H54 (cell line): ENCODE results near the gene PKD2L1.
"Not testable (repeated sequence)": the region's sequence is repeated elsewhere in the genome, so short reads cannot be mapped to it uniquely, and the experiment has no call there.

ENCODE experiments used
- DNase-seq: peaks from one replicate; pipeline ENCODE4 v3.0.0; 2011; ENCODE audit warnings: low spot score, mixed read lengths; ENCODE audit not compliant: insufficient read length
- FAIRE-seq: peaks from 3 replicates; lab custom pipeline; 2011; peaks lifted over from hg19 to GRCh38; lab: Jason Lieb, UNC
- POLR2A ChIP-seq: IDR thresholded peaks from 2 replicates; pipeline ENCODE4 v1.6.1; 2011; ENCODE audit warnings: low read depth, mild to moderate bottlenecking, low read length

Gene PKD2L1

GRCh38 chr10:100330079-100330478, at the start of gene PKD2L1:
PKD2L1 (minus strand) TSS chr10:100330228; CDS start chr10:100330103, 125 bp downstream.
- FAIRE-seq, result no peak
- no peak for TF ChIP-seq POLR2A
- DNase-seq, result no peak

DNA sequence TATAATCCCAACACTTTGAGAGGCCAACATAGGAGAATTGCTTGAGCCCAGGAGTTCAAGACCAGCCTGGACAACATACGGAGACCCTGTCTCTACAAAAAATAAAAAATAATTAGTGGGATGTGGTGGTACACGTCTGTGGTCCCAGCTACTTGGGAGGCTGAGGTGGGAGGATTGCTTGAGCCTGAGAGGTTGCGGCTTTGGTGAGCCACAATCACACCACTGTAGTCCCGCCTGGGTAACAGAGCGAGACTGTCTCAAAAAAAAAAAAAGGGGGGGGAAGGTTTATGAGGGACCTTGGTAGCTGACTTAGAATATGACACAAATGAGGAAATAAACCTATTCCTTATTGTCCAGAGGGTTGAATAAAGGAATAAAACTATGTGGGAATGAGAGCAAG, 47.8 kb upstream of the PKD2L1 start:
- no peak for DNase-seq
- no peak for FAIRE-seq
- no peak for TF ChIP-seq POLR2A

DNA sequence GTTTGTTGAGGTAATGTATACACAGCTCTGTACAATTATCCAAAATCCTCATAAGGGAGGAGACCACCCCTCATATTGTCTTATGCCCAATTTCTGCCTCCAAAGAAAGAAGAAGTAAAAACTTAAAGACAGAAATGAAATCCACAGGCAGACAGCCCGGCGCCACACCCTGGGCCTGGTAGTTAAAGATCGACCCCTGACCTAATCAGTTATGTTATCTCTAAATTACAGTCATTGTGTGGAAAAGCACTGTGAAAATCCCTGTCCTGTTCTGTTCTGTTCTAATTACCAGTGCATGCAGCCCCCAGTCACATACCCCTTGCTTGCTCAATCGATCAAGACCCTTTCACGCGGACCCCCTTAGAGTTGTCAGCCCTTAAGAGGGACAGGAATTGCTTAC, 46.6 kb upstream of the PKD2L1 start:
- DNase-seq, FAIRE-seq: not testable (repeated sequence)

DNA sequence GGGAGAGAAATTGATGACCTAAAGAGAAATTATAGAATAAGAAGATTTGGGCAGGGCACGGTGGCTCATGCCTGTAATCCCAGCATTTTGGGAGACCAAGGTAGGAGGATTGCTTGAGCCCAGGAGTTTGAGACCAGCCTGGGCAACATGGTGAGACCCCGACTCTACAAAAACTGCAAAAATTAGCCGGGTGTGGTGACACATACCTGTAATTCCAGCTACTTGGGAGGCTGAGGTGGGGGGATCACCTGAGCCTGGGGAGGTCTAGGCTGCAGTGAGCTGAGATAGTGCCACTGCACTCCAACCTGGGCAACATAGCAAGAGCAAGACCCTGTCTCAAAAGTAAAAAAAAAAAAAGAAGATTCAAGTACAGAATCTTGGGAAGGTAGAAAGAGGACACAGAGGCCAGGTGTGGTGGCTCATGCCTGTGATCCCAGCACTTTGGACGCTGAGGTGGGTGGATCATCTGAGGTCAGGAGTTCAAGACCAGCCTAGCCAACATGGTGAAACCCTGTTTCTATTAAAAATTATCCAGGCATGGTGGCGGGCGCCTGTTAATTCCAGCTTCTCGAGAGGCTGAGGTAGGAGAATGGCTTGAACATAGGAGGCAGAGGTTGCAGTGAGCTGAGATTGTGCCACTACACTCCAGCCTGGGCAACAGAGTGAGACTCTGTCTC, 44.8 kb upstream of the PKD2L1 start:
- not testable (repeated sequence) for DNase-seq, FAIRE-seq

GRCh38 chr10:100374200-100374655, 44.2 kb upstream of the PKD2L1 start:
- FAIRE-seq, result no peak
- DNase-seq, result no peak
- TF ChIP-seq POLR2A, result no peak

DNA sequence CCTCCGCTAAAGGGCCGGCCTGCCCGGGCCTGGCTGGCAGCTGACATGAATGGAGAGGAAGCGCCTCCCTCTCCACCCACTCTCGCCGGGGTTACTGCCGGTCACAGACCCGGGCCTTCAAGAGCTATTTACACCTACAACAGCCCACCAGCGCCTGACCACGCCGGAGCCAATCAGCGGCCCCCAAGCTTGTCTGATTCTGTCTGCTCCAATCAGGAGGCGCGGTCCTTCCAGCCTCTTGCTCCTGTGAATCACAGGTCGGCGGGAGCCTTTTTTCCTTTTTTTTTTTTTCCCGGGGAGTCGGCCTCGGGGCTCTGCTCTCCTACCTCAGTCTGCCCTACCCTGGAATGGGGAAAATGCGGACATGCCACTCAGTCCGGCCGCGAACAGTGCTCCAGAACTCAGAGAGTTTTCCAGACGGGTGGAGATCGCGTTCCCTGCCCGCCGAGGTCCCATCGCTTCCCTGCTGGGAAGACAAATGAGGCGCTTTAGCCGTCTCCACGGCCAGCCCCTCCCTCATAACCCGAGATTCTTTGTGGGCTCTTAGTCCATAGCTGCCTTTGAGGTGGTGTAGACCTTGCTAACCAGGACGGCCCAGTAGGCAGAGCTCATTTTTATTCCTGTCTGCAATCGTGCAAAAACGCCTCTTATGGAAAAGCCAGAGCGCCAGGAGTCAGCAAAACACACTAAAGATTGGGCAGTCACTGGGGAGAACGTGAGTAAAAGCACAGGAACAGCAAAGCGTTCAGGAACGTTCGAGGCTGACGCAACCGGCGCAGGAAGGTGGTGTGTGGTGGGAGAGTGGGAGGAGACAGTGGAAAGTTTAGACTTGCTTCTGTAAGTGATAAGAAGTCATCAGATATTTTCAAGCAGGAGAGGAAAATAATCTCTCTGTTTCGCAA, 43.5 kb upstream of the PKD2L1 start:
- DNase-seq, result peak; percentile 93
- TF ChIP-seq POLR2A, result peak; percentile 25
- FAIRE-seq, result no peak

GRCh38 chr10:100372415-100373297, 42.6 kb upstream of the PKD2L1 start:
- no peak for FAIRE-seq
- peak; percentile 49 for TF ChIP-seq POLR2A
- DNase-seq, result no peak

GRCh38 chr10:100371482-100372027, 41.5 kb upstream of the PKD2L1 start:
- no peak for DNase-seq
- FAIRE-seq, result no peak
- no peak for TF ChIP-seq POLR2A

- no peak for TF ChIP-seq POLR2A
- FAIRE-seq (peak; percentile 38), DNase-seq (peak; percentile 77)
These were observed 40.9 kb upstream of the PKD2L1 start for GRCh38 chr10:100370714-100371481.

DNA sequence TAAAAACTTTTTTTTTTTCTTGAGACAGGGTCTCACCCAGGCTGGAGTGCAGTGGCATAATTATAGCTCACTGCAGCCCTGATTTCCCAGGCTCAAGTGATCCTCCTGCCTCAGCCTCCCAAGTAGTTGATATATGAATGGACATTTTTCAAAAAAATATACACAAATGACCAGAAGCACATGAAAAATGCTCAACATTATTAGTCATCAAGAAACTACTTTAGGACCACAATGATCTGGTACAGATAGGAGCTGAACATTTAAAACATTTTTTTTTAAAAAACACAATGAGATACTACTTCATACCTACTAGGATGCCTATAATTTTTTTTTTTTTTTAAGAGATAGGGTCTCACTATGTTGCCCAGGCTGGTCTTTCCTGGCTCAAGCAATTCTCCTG, 38.7 kb upstream of the PKD2L1 start:
- no peak for FAIRE-seq
- no peak for TF ChIP-seq POLR2A

GRCh38 chr10:100364735-100365391, 34.8 kb upstream of the PKD2L1 start:
- no peak for DNase-seq
- TF ChIP-seq POLR2A, result no peak
- peak; percentile 68 for FAIRE-seq

More for the DNA sequence above, 38.7 kb upstream of the PKD2L1 start:
- no peak for DNase-seq

- FAIRE-seq (no peak), DNase-seq (no peak)
- TF ChIP-seq POLR2A, result no peak
These were observed 34.1 kb upstream of the PKD2L1 start for GRCh38 chr10:100364175-100364574.
